DND-41 (cell line): ENCODE measurements around the gene CEMIP.

Source experiments
- CTCF ChIP-seq: IDR thresholded peaks from 2 replicates; pipeline ENCODE4 v1.5.1; 2012; ENCODE audit warnings: borderline replicate concordance, low read length, moderate library complexity, mild to moderate bottlenecking; ENCODE audit not compliant: poor library complexity, severe bottlenecking; ENCODE audit errors: extremely low read depth
- EZH2 ChIP-seq: IDR thresholded peaks from 3 replicates; pipeline ENCODE4 v1.6.1; 2012; ENCODE audit warnings: borderline replicate concordance, low read depth, mild to moderate bottlenecking, moderate library complexity, low read length, inconsistent platforms; ENCODE audit not compliant: severe bottlenecking

- TF ChIP-seq CTCF (no peak), EZH2 (no peak)
These were observed 35.9 kb upstream of the CEMIP start for GRCh38 chr15:80743189-80743833.
